NCI-H146 treated with DMSO at 0.1 percent for 48 hours (cell line): ENCODE data around the gene PKIG.

Source experiments
- DNase-seq: peaks from one replicate; lab custom pipeline; 2025; ENCODE audit not compliant: unreplicated experiment; lab: John Stamatoyannopoulos, UW

The PKIG gene

DNA sequence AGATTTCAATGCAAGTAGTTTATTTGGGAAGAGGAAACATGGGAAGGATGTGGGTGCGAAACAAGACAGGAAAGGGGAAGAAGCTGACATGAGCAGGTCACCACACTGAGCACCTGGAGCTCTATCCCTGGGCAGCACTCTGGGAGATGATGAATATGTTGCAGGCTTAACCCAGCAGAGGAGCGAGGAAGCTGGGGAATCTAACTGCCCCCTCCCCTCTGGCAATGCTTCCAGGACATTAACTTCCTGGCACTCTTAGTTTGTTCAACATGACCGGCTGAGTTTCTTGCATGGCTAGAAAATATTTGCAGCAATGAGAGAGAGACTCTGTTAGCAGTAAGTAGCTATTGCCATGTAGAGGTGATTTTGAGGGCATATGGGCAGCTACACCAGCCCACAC is 74.1 kb downstream of the PKIG start:
- no peak for DNase-seq

DNA sequence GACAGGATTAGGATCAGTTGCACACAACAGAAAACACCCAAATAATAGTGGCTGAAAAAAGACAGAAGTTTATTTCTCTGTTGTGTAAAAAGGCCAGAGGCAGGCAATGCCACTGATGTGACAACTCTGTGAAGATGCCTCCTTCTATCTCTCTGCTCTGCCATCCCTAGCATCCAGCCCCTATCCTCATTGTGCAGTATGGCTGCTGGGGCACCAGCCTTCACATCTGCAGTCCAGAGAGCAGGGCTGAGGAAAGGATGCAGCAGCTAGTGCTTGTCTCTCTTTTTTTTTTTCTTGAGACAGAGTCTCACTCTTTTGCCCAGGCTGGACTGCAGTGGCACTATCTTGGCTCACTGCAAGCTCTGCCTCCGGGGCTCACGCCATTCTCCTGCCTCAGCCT is 75.5 kb downstream of the PKIG start:
- no peak for DNase-seq

- DNase-seq = no peak
These were observed 76.4 kb downstream of the PKIG start for GRCh38 chr20:44658810-44659209.

DNA sequence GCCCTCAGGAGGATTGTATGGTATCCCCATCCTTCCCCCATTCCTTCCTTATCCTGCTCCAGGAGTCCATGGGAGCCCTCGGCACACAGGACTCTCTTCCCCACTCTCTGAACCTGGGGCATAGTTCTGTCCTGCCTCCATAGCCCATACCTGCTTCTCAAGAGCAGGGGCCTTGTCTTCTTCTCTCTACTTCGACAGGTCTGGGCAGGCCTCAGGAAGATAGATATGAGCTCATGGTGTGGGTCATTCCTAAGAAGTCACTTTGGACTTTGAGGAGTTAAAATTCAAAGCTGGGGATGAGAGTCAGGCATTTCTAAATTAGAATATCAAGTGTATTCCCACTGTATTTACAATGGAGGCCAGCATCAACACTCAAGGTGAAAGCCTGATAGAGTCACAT is 77.6 kb downstream of the PKIG start:
- DNase-seq = no peak

DNA sequence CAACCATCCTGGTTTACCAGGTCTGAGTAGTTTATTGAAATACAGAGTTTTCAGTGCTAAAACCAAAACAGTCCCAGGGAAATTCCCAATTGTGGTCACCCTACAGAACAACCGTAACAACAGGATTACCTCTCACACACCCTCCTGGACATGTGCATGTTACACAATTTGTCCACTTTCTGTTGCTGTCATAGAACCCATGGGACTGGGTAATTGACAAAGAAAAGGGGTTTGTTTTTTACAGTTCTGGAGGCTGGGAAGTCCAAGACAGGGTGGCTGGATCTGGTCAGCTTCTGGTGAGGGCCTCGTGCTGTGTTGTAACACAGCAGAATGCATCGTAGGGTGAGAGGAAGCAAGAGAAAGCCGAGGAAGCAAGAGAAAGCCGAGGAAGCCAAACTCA is 78.2 kb downstream of the PKIG start:
- no peak for DNase-seq

GRCh38 chr20:44662261-44662660 is 79.9 kb downstream of the PKIG start:
- no peak for DNase-seq

DNA sequence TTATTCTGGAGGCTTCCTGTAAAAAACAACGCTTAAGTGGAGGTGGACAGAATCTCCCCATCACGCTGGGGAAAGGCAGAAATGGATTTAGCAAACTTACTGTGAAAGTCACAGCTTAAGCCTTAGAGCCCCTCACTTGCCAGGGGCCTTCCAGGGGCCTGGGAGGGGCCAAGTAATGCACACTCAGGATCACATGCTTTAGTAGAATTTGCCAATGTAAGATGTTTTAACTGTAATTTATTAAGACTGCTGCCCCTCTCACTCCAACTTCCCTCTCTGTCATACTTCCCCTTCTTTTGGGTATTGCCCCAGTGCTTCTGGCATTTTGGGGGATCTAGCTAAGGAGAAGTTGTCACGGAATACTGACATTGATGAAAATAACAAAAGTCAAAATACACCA is 81.8 kb downstream of the PKIG start:
- DNase-seq = no peak

DNA sequence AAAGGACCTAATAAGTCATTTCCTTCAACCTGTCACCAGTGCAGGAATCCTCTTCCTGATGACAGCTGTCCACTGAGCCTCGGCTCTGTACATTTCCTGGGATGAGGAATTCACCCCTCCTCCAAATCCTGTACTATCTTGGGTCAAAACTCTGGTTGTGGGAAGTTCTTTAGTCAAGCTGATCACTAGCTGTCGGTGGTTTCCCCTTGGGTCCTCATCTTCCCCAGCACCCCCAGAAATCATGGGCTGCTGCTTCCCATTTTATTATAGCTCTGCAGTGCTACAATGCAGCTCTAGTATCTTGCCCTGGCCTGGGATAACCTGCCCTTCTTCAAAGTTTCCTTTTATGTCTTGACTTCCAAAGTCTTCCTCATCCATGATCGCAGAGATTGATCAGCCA is 83.7 kb downstream of the PKIG start:
- DNase-seq = no peak
